HepG2 (cell line): Measurements from ENCODE around the gene CAND1. TPM values are rescaled to one million over a fixed set of nuclear protein-coding genes. Genes with fewer than 3 reads are reported as not detected.

Experiments used
- CBFB ChIP-seq: sonication (generic); formaldehyde crosslinking; IDR thresholded peaks from 2 replicates; pipeline ENCODE4 v1.4.0; 2020; ENCODE audit warnings: missing genetic modification reagents
- CENPX ChIP-seq: sonication (generic); formaldehyde crosslinking; IDR thresholded peaks from 2 replicates; pipeline ENCODE4 v1.9.0; 2021; ENCODE audit warnings: mild to moderate bottlenecking, missing genetic modification reagents, moderate library complexity
- E2F2 ChIP-seq: sonication (generic); formaldehyde crosslinking; IDR thresholded peaks from 2 replicates; pipeline ENCODE4 v1.4.0; 2020; ENCODE audit warnings: missing genetic modification reagents, borderline replicate concordance
- GABPA ChIP-seq, 2 experiments: IDR thresholded peaks; 2 replicates each; pipeline ENCODE4 v1.6.1; 2011 to 2016; ENCODE audit warnings: low read depth in 2 of 2, low read length in 1 of 2, missing biosample characterization in 1 of 2, missing genetic modification characterization in 1 of 2
- MTA1 ChIP-seq: sonication (generic); formaldehyde crosslinking; IDR thresholded peaks from 2 replicates; pipeline ENCODE4 v1.4.0; 2020; ENCODE audit warnings: missing genetic modification reagents, mild to moderate bottlenecking, borderline replicate concordance
- MXD3 ChIP-seq: IDR thresholded peaks from 2 replicates; pipeline ENCODE4 v1.6.1; 2016; ENCODE audit warnings: mild to moderate bottlenecking, missing biosample characterization, missing genetic modification reagents
- PHF20 ChIP-seq: sonication (generic); formaldehyde crosslinking; IDR thresholded peaks from 2 replicates; pipeline ENCODE4 v1.5.0; 2020; ENCODE audit warnings: mild to moderate bottlenecking, missing genetic modification reagents
- RERE ChIP-seq: IDR thresholded peaks from 2 replicates; pipeline ENCODE4 v1.6.1; 2016; ENCODE audit warnings: low read depth, missing genetic modification reagents, missing compliant biosample characterization
- SIN3A ChIP-seq: IDR thresholded peaks from 2 replicates; pipeline ENCODE4 v1.6.1; 2011; ENCODE audit warnings: low read depth, mild to moderate bottlenecking, control low read depth, low read length, borderline replicate concordance
- SMARCC2 ChIP-seq: fragments of 450-650 bp; IDR thresholded peaks from 2 replicates; pipeline ENCODE4 v1.6.1; 2017; ENCODE audit warnings: antibody characterized with exemption, mild to moderate bottlenecking
- SPEN ChIP-seq: sonication (generic); formaldehyde crosslinking; IDR thresholded peaks from 2 replicates; pipeline ENCODE4 v1.5.1; 2020; ENCODE audit warnings: low read depth, mild to moderate bottlenecking, missing genetic modification reagents
- TAF1 ChIP-seq: sonication (generic); formaldehyde crosslinking; IDR thresholded peaks from 2 replicates; pipeline ENCODE4 v1.4.0; 2020; ENCODE audit warnings: missing genetic modification reagents
- TGIF2 ChIP-seq: IDR thresholded peaks from 2 replicates; pipeline ENCODE4 v1.6.1; 2016; ENCODE audit warnings: control low read depth, missing compliant biosample characterization
- ZMAT5 ChIP-seq: sonication (generic); formaldehyde crosslinking; IDR thresholded peaks from 2 replicates; pipeline ENCODE4 v1.5.0; 2020; ENCODE audit warnings: mild to moderate bottlenecking, low read depth, missing genetic modification reagents, borderline replicate concordance
- ZNF615 ChIP-seq: sonication (generic); formaldehyde crosslinking; IDR thresholded peaks from 2 replicates; pipeline ENCODE4 v1.5.0; 2020; ENCODE audit warnings: mild to moderate bottlenecking, missing genetic modification reagents, borderline replicate concordance
- ZNF713 ChIP-seq: sonication (generic); formaldehyde crosslinking; IDR thresholded peaks from 2 replicates; pipeline ENCODE4 v1.4.0; 2020; ENCODE audit warnings: mild to moderate bottlenecking, missing genetic modification reagents
- ZNF770 ChIP-seq: sonication (generic); formaldehyde crosslinking; IDR thresholded peaks from 2 replicates; pipeline ENCODE4 v1.5.0; 2020; ENCODE audit warnings: mild to moderate bottlenecking, missing genetic modification reagents
- ZSCAN21 ChIP-seq: sonication (generic); formaldehyde crosslinking; IDR thresholded peaks from 2 replicates; pipeline ENCODE4 v1.8.0; 2022; ENCODE audit warnings: mild to moderate bottlenecking, missing genetic modification reagents, moderate library complexity, borderline replicate concordance
- polyA plus RNA-seq, 8 experiments: library from polyadenylated mRNA; depleted of rRNA in 3 of 8; stranded (reverse) in 7 of 8; unstranded in 1 of 8; fragments of >200 nt; fragmentation: Illumina TruSeq in 4 of 8; extraction: Trizol in 4 of 8; gene quantifications; 2 replicates each; pipeline versions ENCODE4 v1.2.1 to v1.2.3, GENCODE V29; 2011 to 2016; ENCODE audit warnings: low read depth in 4 of 8, missing spikeins in 1 of 8, mixed read lengths in 1 of 8; ENCODE audit not compliant: insufficient read depth in 1 of 8
- total RNA-seq, 5 experiments: library from RNA; depleted of rRNA; stranded (reverse); fragments of >200 nt; fragmentation: Illumina TruSeq; extraction: Trizol; gene quantifications; 2 replicates each; pipeline ENCODE4 v1.2.3, GENCODE V29; 2016; ENCODE audit warnings: low read depth in 1 of 5

CAND1 gene
- total and polyA plus RNA-seq, 2 of the 13 experiments (the other 11 are each of a cell fraction or from before 2014, with no cell fraction given): 56.2 to 138 TPM

DNA sequence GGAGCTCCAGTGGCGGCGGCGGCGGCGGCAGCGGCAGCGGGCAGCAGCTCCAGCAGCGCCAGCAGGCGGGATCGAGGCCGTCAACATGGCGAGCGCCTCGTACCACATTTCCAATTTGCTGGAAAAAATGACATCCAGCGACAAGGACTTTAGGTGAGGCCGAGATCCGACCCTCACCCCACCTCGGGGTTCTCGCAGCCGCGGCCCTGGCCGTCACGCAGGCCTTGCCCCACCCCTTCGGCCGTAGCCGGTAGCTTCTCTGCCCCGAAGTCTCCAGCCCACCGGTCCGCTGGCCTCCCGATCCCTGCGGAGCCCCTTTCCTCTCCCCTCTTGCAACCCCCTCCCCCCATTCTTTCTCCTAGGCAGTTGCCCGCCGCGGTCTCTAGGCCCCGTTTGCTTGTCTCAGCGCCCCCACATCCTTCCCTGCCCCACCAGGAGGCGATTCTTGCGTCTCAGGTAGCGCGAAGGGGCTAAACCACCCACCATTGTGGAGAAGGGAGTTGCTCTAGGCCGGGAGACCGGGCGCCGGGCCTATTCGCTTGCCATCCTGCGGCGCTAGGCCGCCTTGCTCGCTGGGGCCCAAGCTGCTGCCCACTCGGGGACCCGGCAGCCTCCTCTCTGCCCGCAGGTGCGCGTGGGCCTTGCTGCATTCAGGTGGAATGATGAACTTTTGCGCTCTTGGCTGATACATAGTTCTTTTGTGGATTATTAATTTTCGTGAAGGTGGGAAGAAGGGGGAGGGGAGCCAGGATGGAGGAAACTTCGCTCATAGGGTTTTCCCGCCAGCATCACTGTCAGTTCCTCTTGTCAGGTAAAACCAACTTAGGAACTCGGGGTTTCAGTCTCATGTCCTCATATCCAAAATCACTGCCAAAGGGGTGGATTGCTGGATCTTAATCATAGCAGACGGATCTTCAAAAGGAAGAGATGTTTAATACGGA lies 745 bp downstream of the CAND1 start (continued):
- no peak; the same call in 1 of the 2 replicates for TF ChIP-seq RERE (CRISPR knock-in tag)
- TF ChIP-seq GABPA (IDR thresholded peaks at IDR 0.05; ENCODE audit: low read depth, low read length): no peak
- TF ChIP-seq GABPA (CRISPR knock-in tag; IDR thresholded peaks at IDR 0.05; ENCODE audit: low read depth): no peak
- peak; percentile 12 for TF ChIP-seq SPEN (CRISPR knock-in tag)
- TF ChIP-seq SIN3A: peak; percentile 34; the same call in 1 of the 2 replicates
- TF ChIP-seq TAF1 (CRISPR knock-in tag): peak; percentile 45
- 0 out of 2 replicates have a peak, but pooled peaks have one; percentile 7 for TF ChIP-seq MTA1 (CRISPR knock-in tag)
- TF ChIP-seq E2F2: no peak
- TF ChIP-seq PHF20: no peak
- TF ChIP-seq ZSCAN21 (CRISPR knock-in tag): 0 out of 2 replicates have a peak, but pooled peaks have one; percentile 10
- TF ChIP-seq MXD3 (CRISPR knock-in tag): no peak
- no peak for TF ChIP-seq ZNF615 (CRISPR knock-in tag)
- no peak for TF ChIP-seq ZMAT5 (CRISPR knock-in tag)
- TF ChIP-seq SMARCC2: no peak
- TF ChIP-seq CBFB (CRISPR knock-in tag): no peak
- TF ChIP-seq ZNF770 (CRISPR knock-in tag): no peak
- TF ChIP-seq TGIF2: 0 out of 2 replicates have a peak, but pooled peaks have one; percentile 29
- TF ChIP-seq CENPX: no peak
- TF ChIP-seq ZNF713 (CRISPR knock-in tag): no peak
